ENCODE data around the gene DNAJC11.

GRCh38 chr1:6690186-6690585 lies 11.4 kb downstream of the DNAJC11 start:
- no peak for TF ChIP-seq EZH2phosphoT487 (IDR thresholded peaks at IDR 0.05; ENCODE audit: insufficient read depth, low read depth)
- TF ChIP-seq EZH2 (IDR thresholded peaks at IDR 0.05; ENCODE audit: insufficient read depth, poor library complexity, severe bottlenecking) = no peak
